NCI-H524 (cell line): ENCODE measurements around the gene SH3D19.
"Not testable (repeated sequence)": the region's sequence is repeated elsewhere in the genome, so short reads cannot be mapped to it uniquely, and the experiment has no call there.

Source experiments
- DNase-seq, 2 experiments: peaks; one replicate each; lab custom pipeline; 2025; lab: John Stamatoyannopoulos, UW

Gene SH3D19

GRCh38 chr4:151321586-151321985 lies 3.8 kb downstream of the SH3D19 start:
- no peak for DNase-seq

GRCh38 chr4:151319490-151319889 lies 5.9 kb downstream of the SH3D19 start:
- DNase-seq = no peak

GRCh38 chr4:151318307-151319006 lies 6.9 kb downstream of the SH3D19 start:
- no peak for DNase-seq

GRCh38 chr4:151316645-151317044 lies 8.8 kb downstream of the SH3D19 start:
- peak in 1 of 2 experiments; percentile 3 for DNase-seq

DNA sequence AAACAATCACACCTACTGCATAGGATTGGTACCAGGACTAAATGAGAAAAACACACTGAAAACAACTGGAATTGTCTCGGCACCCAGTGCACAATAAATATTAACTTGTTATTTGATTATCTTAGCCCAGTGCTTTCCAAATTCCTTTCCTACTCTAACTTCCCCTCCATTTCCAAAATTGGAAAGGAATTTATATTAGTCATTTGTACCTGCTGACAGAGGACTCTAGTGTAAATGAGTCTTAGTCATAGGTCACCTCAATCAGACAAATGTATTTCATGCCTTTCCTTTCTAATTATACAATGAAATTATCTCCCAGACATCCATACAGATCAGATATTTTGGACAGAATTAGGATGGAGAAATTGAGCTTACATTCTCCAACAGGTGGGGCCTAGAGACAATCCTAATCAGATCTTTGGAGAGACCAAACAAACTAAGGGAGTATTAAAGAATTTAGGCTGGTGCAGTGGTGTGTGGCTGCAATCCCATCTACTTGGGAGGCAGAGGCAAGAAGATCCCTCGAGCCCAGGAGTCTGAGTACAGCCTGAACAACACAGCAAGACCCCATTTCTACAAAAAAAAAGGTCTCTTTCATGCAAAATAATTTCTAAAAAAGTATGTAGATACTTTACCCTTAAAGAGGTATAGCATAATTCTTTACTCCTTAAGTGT lies 10.1 kb downstream of the SH3D19 start:
- DNase-seq = no peak

GRCh38 chr4:151314479-151314878 lies 10.9 kb downstream of the SH3D19 start:
- no peak for DNase-seq

DNA sequence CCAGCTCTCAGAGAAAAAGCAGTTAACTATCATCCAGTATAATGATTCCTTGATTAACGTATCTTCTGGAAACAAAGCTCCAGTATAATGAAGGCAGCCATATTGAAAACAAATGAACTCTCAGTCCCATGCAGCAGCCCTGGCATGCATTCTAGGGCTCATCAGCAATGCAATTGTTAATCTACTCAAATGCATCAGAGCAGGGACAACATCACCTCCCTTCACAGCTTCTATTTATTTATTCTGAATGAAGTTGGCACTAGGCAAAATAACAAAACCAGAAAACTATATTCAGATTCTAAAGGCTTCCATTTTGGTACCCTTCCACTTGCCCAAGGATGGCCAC lies 11.4 kb downstream of the SH3D19 start:
- no peak for DNase-seq

DNA sequence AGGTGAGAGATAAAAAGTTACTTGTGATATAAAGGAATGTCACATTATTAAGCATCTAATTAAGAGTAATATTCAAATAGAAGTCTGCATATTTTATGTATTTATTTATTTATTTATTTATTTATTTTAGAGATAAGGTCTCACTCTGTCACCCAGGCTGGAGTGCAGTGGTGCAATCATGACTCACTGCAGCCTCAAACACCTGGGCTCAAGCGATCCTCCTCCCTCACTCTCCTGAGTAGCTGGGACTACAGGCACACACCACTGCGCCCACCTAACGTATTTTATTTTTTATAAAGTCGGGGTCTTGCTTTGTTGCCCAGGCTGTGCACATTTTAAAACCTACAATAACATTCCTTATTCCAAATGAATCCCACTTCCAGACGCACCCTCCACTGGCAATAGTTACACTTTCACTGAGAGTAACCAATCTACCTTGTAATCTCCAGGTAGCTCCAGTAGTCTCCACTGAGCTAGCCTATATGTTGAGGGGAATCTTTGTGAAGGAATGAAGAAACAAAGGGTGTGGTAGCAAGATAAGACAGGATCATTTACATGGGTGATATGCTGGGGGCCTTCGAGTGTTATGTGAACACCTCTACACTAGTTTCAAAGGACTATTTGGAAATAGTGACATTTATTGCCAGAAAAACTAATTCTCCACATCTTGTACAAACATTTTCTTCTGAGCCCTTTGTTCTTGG lies 11.9 kb downstream of the SH3D19 start:
- DNase-seq = no peak

DNA sequence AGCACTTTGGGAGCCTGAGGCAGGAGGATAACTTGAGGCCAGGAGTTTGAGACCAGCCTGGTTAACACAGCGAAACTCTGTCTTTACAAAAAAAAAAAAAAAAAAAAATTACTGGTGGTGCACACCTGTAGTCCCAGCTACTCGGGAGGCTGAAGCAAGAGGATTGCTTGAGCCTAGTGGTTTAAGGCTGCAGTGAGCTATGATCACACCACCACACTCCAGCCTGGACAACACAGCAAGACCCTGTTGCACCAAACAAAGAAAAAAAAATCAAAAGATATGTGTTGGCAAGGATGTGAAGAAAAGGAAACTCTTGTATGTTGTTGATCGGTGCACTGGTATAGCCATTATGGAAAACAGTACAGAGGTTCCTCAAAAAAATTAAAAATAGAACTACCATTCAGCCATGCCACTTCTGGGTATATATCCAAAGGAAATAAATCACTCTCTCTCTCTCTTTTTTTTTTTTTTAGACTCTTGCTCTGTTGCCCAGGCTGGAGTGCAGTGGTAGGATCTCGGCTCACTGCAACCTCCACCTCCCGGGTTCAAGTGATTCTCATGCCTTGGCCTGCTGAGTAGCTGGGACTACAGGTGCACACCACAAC lies 15.2 kb downstream of the SH3D19 start:
- no peak for DNase-seq

- peak in 1 of 2 experiments; percentile 2 for DNase-seq
These were observed 20.6 kb downstream of the SH3D19 start for GRCh38 chr4:151304755-151305154.

DNA sequence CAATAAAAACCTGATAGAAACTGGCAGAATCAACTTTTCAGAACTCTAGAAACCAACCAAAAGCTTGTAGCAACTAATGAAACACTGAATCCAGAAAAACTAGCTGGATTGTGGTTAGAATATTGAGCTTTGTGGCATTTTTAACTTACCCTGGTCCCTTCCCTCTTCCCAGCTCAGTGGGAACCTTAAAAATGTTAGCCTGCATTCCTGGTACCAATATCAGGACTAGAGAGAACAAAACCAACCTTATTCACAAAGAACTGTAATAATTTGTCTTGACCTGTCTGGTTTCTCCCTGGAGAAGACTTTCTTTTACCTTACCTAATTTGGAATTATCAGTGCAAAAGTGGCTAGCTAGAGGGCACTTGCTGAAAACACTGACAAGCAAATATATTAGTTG lies 21.2 kb downstream of the SH3D19 start:
- no peak for DNase-seq

DNA sequence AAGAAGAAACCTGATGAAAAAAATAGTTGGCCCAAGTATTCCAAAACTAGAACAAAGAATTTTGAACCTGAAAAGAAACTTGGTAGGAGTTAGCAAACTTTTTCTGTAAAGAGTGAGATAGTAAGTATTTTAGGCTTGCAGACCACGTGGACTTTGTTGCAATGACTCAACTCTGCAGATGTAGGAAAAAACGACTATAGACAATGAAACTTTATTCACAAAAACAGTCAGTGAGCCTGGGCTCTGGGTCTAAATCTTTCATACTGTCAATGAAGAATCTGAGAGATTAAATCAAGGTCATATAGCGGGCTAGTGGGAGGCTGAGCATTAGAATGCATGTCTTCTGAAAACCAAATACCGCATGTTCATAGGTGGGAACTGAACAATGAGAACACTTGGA lies 23.0 kb downstream of the SH3D19 start:
- DNase-seq = no peak

DNA sequence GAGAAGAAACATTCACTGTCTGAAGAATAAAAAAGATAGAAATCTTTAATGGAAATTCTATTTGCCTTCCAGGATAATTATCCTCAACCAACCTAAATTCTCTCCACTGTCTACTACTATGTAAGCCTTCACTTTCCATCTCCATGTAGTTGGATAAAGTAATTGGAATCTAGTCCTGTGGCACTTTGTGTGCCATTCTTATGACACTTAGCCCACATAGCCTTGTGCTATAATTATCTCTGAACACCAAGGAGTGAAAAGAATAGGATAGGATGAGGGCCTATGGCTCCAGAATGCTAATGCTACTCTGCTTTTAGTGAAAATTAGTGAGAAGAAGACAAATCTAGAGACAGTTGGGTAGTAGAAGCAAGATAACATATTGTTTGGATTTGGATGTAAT lies 28.2 kb downstream of the SH3D19 start:
- DNase-seq = no peak

DNA sequence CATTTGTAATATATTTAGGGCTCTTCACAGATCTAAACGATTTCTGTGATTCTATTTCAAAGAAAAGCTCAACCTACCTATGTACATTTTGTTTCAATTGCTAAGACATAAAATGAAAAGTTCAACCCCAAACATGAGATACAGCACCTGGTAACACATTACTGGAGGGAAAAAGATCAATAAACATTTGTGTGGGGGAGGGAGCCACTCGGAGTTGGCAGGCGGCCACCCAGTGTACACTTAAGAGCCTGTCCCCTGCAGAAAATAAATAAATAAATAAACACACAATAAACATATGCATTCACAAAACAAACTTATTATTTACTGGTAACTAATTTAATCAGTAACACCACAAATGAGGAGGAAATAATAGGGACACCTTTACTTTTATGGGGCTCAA lies 29.2 kb downstream of the SH3D19 start:
- DNase-seq = no peak

GRCh38 chr4:151294833-151295496 lies 30.4 kb downstream of the SH3D19 start:
- DNase-seq = no peak

- DNase-seq = no peak
These were observed 33.4 kb downstream of the SH3D19 start for GRCh38 chr4:151292038-151292437.

- DNase-seq = no peak
These were observed 33.9 kb downstream of the SH3D19 start for GRCh38 chr4:151291485-151291884.

DNA sequence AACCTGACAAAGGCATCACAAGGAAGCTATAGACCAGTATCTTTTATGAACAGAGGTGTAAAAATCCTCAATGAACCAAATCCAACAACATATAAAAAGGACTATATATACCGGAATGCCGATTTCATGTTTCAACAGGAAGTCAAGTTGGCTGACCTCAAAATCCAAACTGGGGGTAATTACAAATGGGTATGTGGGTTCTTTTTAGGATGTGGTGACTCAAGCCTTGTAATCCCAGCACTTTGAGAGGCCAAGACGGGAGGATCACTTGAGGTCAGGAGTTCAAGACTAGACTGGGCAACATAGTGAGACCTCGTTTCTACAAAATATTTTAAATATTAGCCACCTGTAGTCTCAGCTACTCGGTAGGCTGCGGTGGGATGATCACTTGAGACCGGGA lies 38.0 kb downstream of the SH3D19 start:
- no peak for DNase-seq

DNA sequence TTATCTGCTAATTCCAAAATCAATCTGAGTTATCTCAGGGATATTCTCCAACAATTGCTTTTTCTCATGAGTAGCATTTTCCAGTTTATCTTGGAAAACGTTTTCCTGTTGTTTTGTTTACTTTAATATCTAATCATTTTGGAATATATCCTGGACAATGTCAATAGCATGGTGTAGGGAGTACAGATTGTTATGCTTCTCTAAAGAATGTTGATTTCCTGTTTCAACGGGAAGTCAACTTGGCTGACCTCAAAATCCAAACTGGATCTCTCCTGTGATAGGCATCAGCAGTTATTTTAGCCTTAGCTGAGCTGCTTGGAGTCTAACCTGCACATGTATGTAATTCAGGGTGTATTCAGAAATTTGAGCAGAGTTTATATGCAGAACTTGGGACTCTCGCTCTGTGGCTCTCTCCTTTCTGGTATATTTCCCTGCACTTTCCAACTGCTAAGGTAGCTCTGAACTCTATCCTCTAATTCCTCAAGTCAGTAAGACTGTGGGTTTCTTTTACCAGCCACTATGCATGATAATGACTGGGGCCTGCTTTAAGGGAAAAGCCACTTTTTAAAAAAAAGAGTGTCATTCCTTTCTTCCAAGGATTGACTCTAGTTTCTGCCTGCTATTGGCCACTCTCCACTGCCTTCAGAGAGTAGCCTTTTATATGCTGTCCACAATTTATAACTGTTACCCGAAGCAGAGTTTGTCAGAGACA lies 40.7 kb downstream of the SH3D19 start:
- no peak for DNase-seq

DNA sequence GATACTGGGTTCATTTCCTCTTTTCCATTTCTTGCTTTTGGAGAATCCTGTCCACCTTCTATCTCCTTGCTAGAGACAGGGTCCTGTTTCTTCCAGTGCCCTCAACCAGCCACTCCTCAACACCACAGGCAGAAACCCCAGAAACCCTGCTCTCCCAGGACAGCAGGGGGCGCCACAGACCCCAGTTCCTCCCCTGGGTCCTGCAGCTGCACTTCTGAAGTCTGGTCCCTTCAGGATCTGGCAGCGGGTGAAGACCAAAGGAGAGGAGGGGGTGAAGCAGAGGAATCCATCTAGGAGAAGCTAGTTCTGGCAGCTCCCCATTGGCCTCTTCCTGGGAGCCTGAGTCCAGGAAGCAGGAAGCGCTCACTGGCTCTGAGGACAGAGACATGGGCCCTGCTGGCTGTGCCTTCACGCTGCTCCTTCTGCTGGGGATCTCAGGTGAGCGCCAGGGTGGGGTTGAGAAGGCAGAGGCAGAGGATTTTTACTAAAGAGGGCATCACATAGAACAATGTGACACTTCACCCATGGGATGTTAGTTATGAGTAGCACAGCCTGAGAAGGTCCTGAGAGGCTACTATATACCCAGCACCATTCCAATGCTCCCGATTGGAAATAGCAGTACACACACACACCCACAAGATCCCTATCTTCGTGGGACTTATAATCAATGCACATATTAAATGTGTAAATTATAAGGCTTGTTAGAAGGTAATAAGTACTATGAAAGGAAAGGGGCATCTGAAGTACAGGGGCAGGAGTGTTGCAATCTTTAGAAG lies 48.4 kb downstream of the SH3D19 start, which contains the start of gene PRSS48:
Gene PRSS48, plus strand, starts transcription at position 375 of the 776 bp plus-strand sequence. Its CDS starts 12 bp downstream, at position 387.
- DNase-seq = peak in 1 of 2 experiments; percentile 27

GRCh38 chr4:151268905-151269304 lies 56.5 kb downstream of the SH3D19 start:
- not testable (repeated sequence) for DNase-seq
